NCI-H1092 (cell line): ENCODE data around the gene CORO2B.
"Not testable (repeated sequence)": the region's sequence is repeated elsewhere in the genome, so short reads cannot be mapped to it uniquely, and the experiment has no call there.

ENCODE experiments used
- DNase-seq: peaks from one replicate; lab custom pipeline; 2025; lab: John Stamatoyannopoulos, UW

CORO2B gene

GRCh38 chr15:68676926-68677325 lies 98.1 kb downstream of the CORO2B start:
- no peak for DNase-seq

- no peak for DNase-seq
These were observed 99.2 kb downstream of the CORO2B start for GRCh38 chr15:68677996-68678395.

- no peak for DNase-seq
These were observed 100.0 kb downstream of the CORO2B start for GRCh38 chr15:68678746-68679145.

GRCh38 chr15:68679161-68679560 lies 100.4 kb downstream of the CORO2B start:
- no peak for DNase-seq

GRCh38 chr15:68679961-68680371 lies 101.2 kb downstream of the CORO2B start:
- no peak for DNase-seq

- not testable (repeated sequence) for DNase-seq
These were observed 102.0 kb downstream of the CORO2B start for GRCh38 chr15:68680756-68681155.

- DNase-seq = no peak
These were observed 103.0 kb downstream of the CORO2B start for GRCh38 chr15:68681836-68682235.

- no peak for DNase-seq
These were observed 103.5 kb downstream of the CORO2B start for GRCh38 chr15:68682330-68682729.

- no peak for DNase-seq
These were observed 104.2 kb downstream of the CORO2B start for GRCh38 chr15:68683026-68683425.

- DNase-seq = no peak
These were observed 104.8 kb downstream of the CORO2B start for GRCh38 chr15:68683551-68683950.

- DNase-seq = no peak
These were observed 105.7 kb downstream of the CORO2B start for GRCh38 chr15:68684476-68684875.

GRCh38 chr15:68687136-68687735 lies 108.4 kb downstream of the CORO2B start:
- DNase-seq = no peak

- peak; percentile 66 for DNase-seq
These were observed 112.9 kb downstream of the CORO2B start for GRCh38 chr15:68691705-68692104.

GRCh38 chr15:68693071-68693470 lies 114.3 kb downstream of the CORO2B start:
- DNase-seq = no peak

- DNase-seq = no peak
These were observed 115.3 kb downstream of the CORO2B start for GRCh38 chr15:68694111-68694510.

GRCh38 chr15:68695061-68695595 lies 116.3 kb downstream of the CORO2B start:
- no peak for DNase-seq

GRCh38 chr15:68696414-68697363 lies 117.9 kb downstream of the CORO2B start:
- no peak for DNase-seq

GRCh38 chr15:68697711-68698690 lies 119.2 kb downstream of the CORO2B start:
- no peak for DNase-seq

GRCh38 chr15:68698708-68699107 lies 119.9 kb downstream of the CORO2B start:
- DNase-seq = no peak

GRCh38 chr15:68699124-68699880 lies 120.5 kb downstream of the CORO2B start:
- DNase-seq = no peak

GRCh38 chr15:68699881-68700454 lies 121.2 kb downstream of the CORO2B start:
- no peak for DNase-seq
